Activated T-helper 1 cell treated with anti-CD3 and anti-CD28 coated beads, Interleukin-12 subunit alpha, Interleukin-12 subunit beta, Interleukin-2, Interleukin-4 antibody, amounts not matched to agents 30 ng/mL and 10 ng/mL and 1 ng/mL, durations not matched to agents 14 hours and 24 hours and 36 hours (primary cell): ENCODE data around the gene SYNDIG1L. TPM values are rescaled to one million over a fixed set of nuclear protein-coding genes. Genes with fewer than 3 reads are reported as not detected.

Experiments
- DNase-seq: peaks from one replicate; pipeline ENCODE4 v3.0.0; 2021; ENCODE audit warnings: low spot score
- H3K27ac Mint-ChIP-seq: one replicate; pipeline ENCODE4 v1.8.0; 2021; ENCODE audit warnings: mild to moderate bottlenecking, mixed read lengths
- H3K27me3 Mint-ChIP-seq: one replicate; pipeline ENCODE4 v1.8.0; 2022; ENCODE audit warnings: mild to moderate bottlenecking, moderate library complexity, mixed read lengths; ENCODE audit not compliant: insufficient read depth
- H3K36me3 Mint-ChIP-seq: one replicate; pipeline ENCODE4 v1.8.0; 2021; ENCODE audit warnings: low read depth, mixed read lengths
- H3K4me1 Mint-ChIP-seq: one replicate; pipeline ENCODE4 v1.8.0; 2021; ENCODE audit warnings: low read depth, mixed read lengths
- H3K4me3 Mint-ChIP-seq: one replicate; pipeline ENCODE4 v1.8.0; 2021; ENCODE audit warnings: mild to moderate bottlenecking, moderate library complexity, mixed read lengths
- H3K9me3 Mint-ChIP-seq: one replicate; pipeline ENCODE4 v1.8.0; 2021; ENCODE audit warnings: mixed read lengths
- intact Hi-C: fragments of 100-400 bp; cut with micrococcal nuclease; formaldehyde crosslinking; loops from one replicate; pipeline ENCODE4 v1.15.1; 2024
- total RNA-seq: library from RNA; stranded (reverse); gene quantifications from 2 replicates; pipeline ENCODE4 v1.2.3, GENCODE V29; 2022

The SYNDIG1L gene
- not detected in 2 replicates for total RNA-seq

- no peak within 1 kb of the TSS for H3K27ac Mint-ChIP-seq
- H3K4me3 Mint-ChIP-seq = no peak within 1 kb of the TSS
- H3K36me3 Mint-ChIP-seq = no peaks in the 10 kb centered on the region
- no peak for DNase-seq
- peaks cover 5% of the 10 kb centered on the region for H3K4me1 Mint-ChIP-seq
- H3K27me3 Mint-ChIP-seq = peaks cover 36% of the 10 kb centered on the region
- intact Hi-C loops = no loop called here
- H3K9me3 Mint-ChIP-seq = no peaks in the 10 kb centered on the region
Measured at GRCh38 chr14:74426202-74426582, at the start of gene SYNDIG1L. TSS of gene SYNDIG1L (minus strand) at chr14:74426210. CDS start at chr14:74409744, 16,466 bp downstream.

GRCh38 chr14:74475678-74476077 is 49.7 kb upstream of the SYNDIG1L start:
- Mint-ChIP-seq H3K27me3 (no peaks in the 10 kb centered on the region), H3K4me1 (no peaks in the 10 kb centered on the region), H3K27ac (no peak overlapping the region), H3K36me3 (peaks cover 2% of the 10 kb centered on the region), H3K4me3 (no peak overlapping the region), H3K9me3 (no peaks in the 10 kb centered on the region)
- intact Hi-C loops = no loop called here
- DNase-seq = no peak

- no peaks in the 10 kb centered on the region for H3K9me3 Mint-ChIP-seq
- H3K36me3 Mint-ChIP-seq = no peaks in the 10 kb centered on the region
- intact Hi-C loops = no loop called here
- no peak overlapping the region for H3K27ac Mint-ChIP-seq
- no peaks in the 10 kb centered on the region for H3K4me1 Mint-ChIP-seq
- H3K4me3 Mint-ChIP-seq = no peak overlapping the region
- no peak for DNase-seq
- H3K27me3 Mint-ChIP-seq = no peaks in the 10 kb centered on the region
Measured at GRCh38 chr14:74474376-74474775, 48.4 kb upstream of the SYNDIG1L start.

- Mint-ChIP-seq H3K27me3 (no peaks in the 10 kb centered on the region), H3K4me3 (no peak overlapping the region), H3K4me1 (no peaks in the 10 kb centered on the region), H3K27ac (no peak overlapping the region), H3K9me3 (no peaks in the 10 kb centered on the region), H3K36me3 (no peaks in the 10 kb centered on the region)
- intact Hi-C loops = no loop called here
- no peak for DNase-seq
Measured at GRCh38 chr14:74472601-74473000, 46.6 kb upstream of the SYNDIG1L start.

- no peaks in the 10 kb centered on the region for H3K4me1 Mint-ChIP-seq
- no peaks in the 10 kb centered on the region for H3K9me3 Mint-ChIP-seq
- no peak overlapping the region for H3K27ac Mint-ChIP-seq
- intact Hi-C loops = no loop called here
- H3K27me3 Mint-ChIP-seq = peaks cover 7% of the 10 kb centered on the region
- no peaks in the 10 kb centered on the region for H3K36me3 Mint-ChIP-seq
- no peak for DNase-seq
- H3K4me3 Mint-ChIP-seq = no peak overlapping the region
Measured at GRCh38 chr14:74469548-74470518, 43.8 kb upstream of the SYNDIG1L start.

GRCh38 chr14:74468513-74468912 is 42.5 kb upstream of the SYNDIG1L start:
- no peak for DNase-seq
- intact Hi-C loops = no loop called here

GRCh38 chr14:74465335-74465734 is 39.3 kb upstream of the SYNDIG1L start:
- no peak overlapping the region for H3K27ac Mint-ChIP-seq
- H3K36me3 Mint-ChIP-seq = no peaks in the 10 kb centered on the region
- intact Hi-C loops = no loop called here
- H3K27me3 Mint-ChIP-seq = peaks cover 7% of the 10 kb centered on the region
- no peak for DNase-seq
- H3K9me3 Mint-ChIP-seq = no peaks in the 10 kb centered on the region
- no peaks in the 10 kb centered on the region for H3K4me1 Mint-ChIP-seq
- H3K4me3 Mint-ChIP-seq = no peak overlapping the region

More at GRCh38 chr14:74468513-74468912, 42.5 kb upstream of the SYNDIG1L start:
- Mint-ChIP-seq H3K9me3 (no peaks in the 10 kb centered on the region), H3K4me3 (no peak overlapping the region), H3K27ac (no peak overlapping the region), H3K27me3 (peaks cover 7% of the 10 kb centered on the region), H3K36me3 (no peaks in the 10 kb centered on the region), H3K4me1 (no peaks in the 10 kb centered on the region)

GRCh38 chr14:74464785-74465184 is 38.8 kb upstream of the SYNDIG1L start:
- Mint-ChIP-seq H3K4me1 (no peaks in the 10 kb centered on the region), H3K27ac (no peak overlapping the region), H3K9me3 (no peaks in the 10 kb centered on the region), H3K36me3 (no peaks in the 10 kb centered on the region), H3K27me3 (peaks cover 7% of the 10 kb centered on the region), H3K4me3 (no peak overlapping the region)
- DNase-seq = no peak
- intact Hi-C loops = no loop called here

GRCh38 chr14:74463697-74464096 is 37.7 kb upstream of the SYNDIG1L start:
- no peaks in the 10 kb centered on the region for H3K9me3 Mint-ChIP-seq
- intact Hi-C loops = no loop called here
- H3K4me1 Mint-ChIP-seq = no peaks in the 10 kb centered on the region
- DNase-seq = no peak
- no peaks in the 10 kb centered on the region for H3K36me3 Mint-ChIP-seq
- no peak overlapping the region for H3K4me3 Mint-ChIP-seq
- no peak overlapping the region for H3K27ac Mint-ChIP-seq
- peaks cover 7% of the 10 kb centered on the region for H3K27me3 Mint-ChIP-seq

- intact Hi-C loops = no loop called here
- no peak for DNase-seq
- peaks cover 7% of the 10 kb centered on the region for H3K27me3 Mint-ChIP-seq
- no peaks in the 10 kb centered on the region for H3K4me1 Mint-ChIP-seq
- no peak overlapping the region for H3K27ac Mint-ChIP-seq
- no peak overlapping the region for H3K4me3 Mint-ChIP-seq
- H3K9me3 Mint-ChIP-seq = no peaks in the 10 kb centered on the region
- no peaks in the 10 kb centered on the region for H3K36me3 Mint-ChIP-seq
Measured at GRCh38 chr14:74462993-74463392, 37.0 kb upstream of the SYNDIG1L start.

- no peaks in the 10 kb centered on the region for H3K4me1 Mint-ChIP-seq
- peaks cover 1% of the 10 kb centered on the region for H3K27me3 Mint-ChIP-seq
- no peaks in the 10 kb centered on the region for H3K36me3 Mint-ChIP-seq
- no peak overlapping the region for H3K4me3 Mint-ChIP-seq
- H3K9me3 Mint-ChIP-seq = no peaks in the 10 kb centered on the region
- intact Hi-C loops = no loop called here
- H3K27ac Mint-ChIP-seq = no peak overlapping the region
- DNase-seq = no peak
Measured at GRCh38 chr14:74459976-74460375, 34.0 kb upstream of the SYNDIG1L start.

- intact Hi-C loops = no loop called here
- no peaks in the 10 kb centered on the region for H3K9me3 Mint-ChIP-seq
- H3K4me1 Mint-ChIP-seq = no peaks in the 10 kb centered on the region
- H3K27me3 Mint-ChIP-seq = no peaks in the 10 kb centered on the region
- DNase-seq = no peak
- H3K27ac Mint-ChIP-seq = no peak overlapping the region
- no peaks in the 10 kb centered on the region for H3K36me3 Mint-ChIP-seq
- H3K4me3 Mint-ChIP-seq = no peak overlapping the region
Measured at GRCh38 chr14:74459289-74459946, 33.4 kb upstream of the SYNDIG1L start.

- Mint-ChIP-seq H3K4me3 (no peak overlapping the region), H3K36me3 (no peaks in the 10 kb centered on the region), H3K27ac (no peak overlapping the region), H3K27me3 (peaks cover 7% of the 10 kb centered on the region), H3K9me3 (no peaks in the 10 kb centered on the region), H3K4me1 (no peaks in the 10 kb centered on the region)
- DNase-seq = no peak
- intact Hi-C loops = no loop called here
Measured at GRCh38 chr14:74457565-74457895, 31.5 kb upstream of the SYNDIG1L start.
